Thyroid gland (tissue), 4 donors: ENCODE results near the gene SDSL. TPM values are rescaled to one million over a fixed set of nuclear protein-coding genes. Genes with fewer than 3 reads are reported as not detected.
A peak's percentile ranks its signal among the peaks of the same experiment; 100 is the strongest.

Experiments
- DNase-seq, 2 donors: peaks; one replicate each; pipeline ENCODE4 v3.0.0-alpha.2; 2019
- H3K27ac ChIP-seq, 3 donors: fragments of 200-600 bp; sonication (generic); 1 replicate in 2 of 3; 2 replicates in 1 of 3; pipeline ENCODE4 v1.5.1; 2016 to 2019; ENCODE audit warnings: mild to moderate bottlenecking in 1 of 3, moderate library complexity in 1 of 3
- H3K27me3 ChIP-seq: fragments of 200-600 bp; sonication (generic); one replicate; pipeline ENCODE4 v1.5.1; 2019
- H3K36me3 ChIP-seq, 2 donors: fragments of 200-600 bp; sonication (generic); one replicate each; pipeline ENCODE4 v1.5.1; 2016 to 2019
- H3K4me1 ChIP-seq, 2 donors: fragments of 200-600 bp; sonication (generic); one replicate each; pipeline ENCODE4 v1.5.1; 2017 to 2019
- H3K4me3 ChIP-seq, 3 donors: fragments of 200-600 bp; sonication (generic); replicated peaks in 1 of 3; 1 replicate in 2 of 3; 2 replicates in 1 of 3; pipeline ENCODE4 v1.5.1; 2016; ENCODE audit warnings: mild to moderate bottlenecking in 1 of 3
- H3K9me3 ChIP-seq: fragments of 200-600 bp; sonication (generic); one replicate; pipeline ENCODE4 v1.5.1; 2017
- CTCF ChIP-seq, 6 experiments: fragments of 200-600 bp in 3 of 6; fragments of 450-650 bp in 3 of 6; sonication (generic) in 3 of 6; IDR thresholded peaks; one replicate each; pipeline ENCODE4 v1.5.1; 2016 to 2019; ENCODE audit warnings: antibody characterized with exemption in 6 of 6, mild to moderate bottlenecking in 2 of 6, inconsistent platforms in 1 of 6, moderate library complexity in 1 of 6
- POLR2A ChIP-seq, 2 donors: fragments of 450-650 bp; IDR thresholded peaks; one replicate each; pipeline ENCODE4 v1.6.1; 2017; ENCODE audit warnings: antibody characterized with exemption in 2 of 2, mild to moderate bottlenecking in 2 of 2, moderate library complexity in 1 of 2
- WGBS, 2 donors: methylation state at CpG; one replicate each; pipeline ENCODE4 v1.1.5; 2017; 5-methylcytosine and 5-hydroxymethylcytosine counted together
- intact Hi-C: fragments of 100-400 bp; cut with DNase I; formaldehyde crosslinking; loops from one replicate; pipeline ENCODE4 v1.15.1; 2023
- total RNA-seq, 4 donors: library from RNA; depleted of rRNA; stranded (reverse); fragments of >200 nt; gene quantifications; one replicate each; pipeline ENCODE4 v1.2.3, GENCODE V29; 2016

Gene SDSL
- total RNA-seq, 4 donors from 2014 or later: 13.6 to 42.2 (median 27.5) TPM

GRCh38 chr12:113457185-113457584 lies 35.0 kb downstream of the SDSL start:
- intact Hi-C loops: no loop called here
- Histone ChIP-seq H3K36me3 (no peaks in the 10 kb centered on the region), H3K4me1 (peaks cover 0 to 13% of the 10 kb centered on the region in 2 donors), H3K27ac (no peak overlapping the region), H3K27me3 (no peaks in the 10 kb centered on the region), H3K4me3 (no peak overlapping the region), H3K9me3 (no peaks in the 10 kb centered on the region)
- peak in 1 of 2 donors; percentile 21 for DNase-seq
- TF ChIP-seq POLR2A (IDR thresholded peaks at IDR 0.05) (no peak), CTCF (IDR thresholded peaks at IDR 0.05) (no peak)
- 37% methylated on average over 10 of the region's 10 CpGs for WGBS, 2 donors

- TF ChIP-seq POLR2A (IDR thresholded peaks at IDR 0.05): no peak
- no peak for TF ChIP-seq CTCF (IDR thresholded peaks at IDR 0.05)
- Histone ChIP-seq H3K4me1 (peaks cover 2 to 16% of the 10 kb centered on the region in 2 donors), H3K36me3 (no peaks in the 10 kb centered on the region), H3K4me3 (no peak overlapping the region), H3K9me3 (no peaks in the 10 kb centered on the region), H3K27ac (no peak overlapping the region), H3K27me3 (peaks cover 2% of the 10 kb centered on the region)
- DNase-seq: no peak
- 59 to 64% methylated on average over 4 of the region's 4 CpGs for WGBS, 2 donors
- intact Hi-C loops: no loop called here
Measured at GRCh38 chr12:113457710-113458109, 35.5 kb downstream of the SDSL start.

GRCh38 chr12:113459981-113460380 lies 37.8 kb downstream of the SDSL start:
- peaks cover 24% of the 10 kb centered on the region for H3K27me3 ChIP-seq
- TF ChIP-seq CTCF (IDR thresholded peaks at IDR 0.05): no peak
- no peak for DNase-seq
- intact Hi-C loops: loop anchor here (10.0 kb wide), 1 partner anchor 455 kb away; no protein-coding TSS in a partner anchor
- no peaks in the 10 kb centered on the region for H3K9me3 ChIP-seq
- H3K36me3 ChIP-seq: no peaks in the 10 kb centered on the region
- 43 to 58% methylated on average over 4 of the region's 4 CpGs for WGBS, 2 donors
- no peak overlapping the region for H3K27ac ChIP-seq
- H3K4me3 ChIP-seq: no peak overlapping the region
- peaks cover 20 to 39% of the 10 kb centered on the region in 2 donors for H3K4me1 ChIP-seq

GRCh38 chr12:113461666-113462065 lies 39.5 kb downstream of the SDSL start:
- Histone ChIP-seq H3K36me3 (no peaks in the 10 kb centered on the region), H3K4me3 (no peak overlapping the region), H3K27ac (no peak overlapping the region), H3K9me3 (no peaks in the 10 kb centered on the region), H3K4me1 (peaks cover 25 to 44% of the 10 kb centered on the region in 2 donors), H3K27me3 (peaks cover 41% of the 10 kb centered on the region)
- TF ChIP-seq POLR2A (IDR thresholded peaks at IDR 0.05) (no peak), CTCF (IDR thresholded peaks at IDR 0.05) (no peak)
- 31 to 36% methylated on average over 5 of the region's 5 CpGs for WGBS, 2 donors
- DNase-seq: no peak
- intact Hi-C loops: loop anchor here (10.0 kb wide), 1 partner anchor 453 kb away; no protein-coding TSS in a partner anchor

- intact Hi-C loops: loop anchor here (10.0 kb wide), 1 partner anchor 453 kb away; no protein-coding TSS in a partner anchor
- Histone ChIP-seq H3K4me1 (peaks cover 30 to 43% of the 10 kb centered on the region in 2 donors), H3K27ac (no peak overlapping the region), H3K27me3 (peaks cover 45% of the 10 kb centered on the region), H3K36me3 (no peaks in the 10 kb centered on the region), H3K4me3 (no peak overlapping the region), H3K9me3 (no peaks in the 10 kb centered on the region)
- no peak for TF ChIP-seq POLR2A (IDR thresholded peaks at IDR 0.05)
- peak; percentile 58 to 92 (median 73) for TF ChIP-seq CTCF (IDR thresholded peaks at IDR 0.05)
- DNase-seq: peak; percentile 85 to 88
- WGBS, 2 donors: 11 to 13% methylated on average over 25 of the region's 25 CpGs
Measured at GRCh38 chr12:113462117-113462774, 40.1 kb downstream of the SDSL start.
